Measurements from ENCODE around the gene SPDEF. TPM values are rescaled to one million over a fixed set of nuclear protein-coding genes. Genes with fewer than 3 reads are reported as not detected.

SPDEF gene
- total RNA-seq, 1 donor from 2014 or later: 0.65 TPM

DNA sequence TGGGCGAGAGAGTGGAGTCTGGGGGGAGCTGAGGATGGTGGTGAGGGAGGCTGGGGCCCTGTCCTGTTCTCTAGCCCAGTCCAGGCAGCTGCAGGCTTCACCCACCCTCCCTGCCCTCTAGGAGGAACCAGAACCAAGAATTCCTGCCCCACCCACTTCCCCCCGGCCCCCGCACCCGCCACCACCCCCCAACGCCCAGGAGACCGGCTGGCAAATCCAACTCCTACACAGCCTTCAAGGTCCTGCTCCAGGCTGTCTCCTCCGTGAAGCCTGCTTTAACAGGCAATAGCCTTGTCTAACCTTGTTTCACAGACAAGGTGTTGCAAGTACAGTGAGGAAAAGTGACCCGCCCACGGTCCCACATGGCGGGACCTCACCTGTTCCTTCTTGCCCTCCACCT is 2.4 kb downstream of the SPDEF start:
- DNase-seq (ENCODE audit: low spot score, unreplicated experiment): no peak
- Mint-ChIP-seq H3K4me1 (ENCODE audit: low read depth) (peaks cover 13% of the 10 kb centered on the region), H3K36me3 (ENCODE audit: insufficient read depth) (no peaks in the 10 kb centered on the region), H3K4me3 (ENCODE audit: low read depth) (no peak overlapping the region), H3K9me3 (ENCODE audit: low read depth) (no peaks in the 10 kb centered on the region), H3K27me3 (peaks cover 25% of the 10 kb centered on the region), H3K27ac (no peak overlapping the region)
- TF ChIP-seq CTCF (IDR thresholded peaks at IDR 0.05; ENCODE audit: unreplicated experiment): no peak

DNA sequence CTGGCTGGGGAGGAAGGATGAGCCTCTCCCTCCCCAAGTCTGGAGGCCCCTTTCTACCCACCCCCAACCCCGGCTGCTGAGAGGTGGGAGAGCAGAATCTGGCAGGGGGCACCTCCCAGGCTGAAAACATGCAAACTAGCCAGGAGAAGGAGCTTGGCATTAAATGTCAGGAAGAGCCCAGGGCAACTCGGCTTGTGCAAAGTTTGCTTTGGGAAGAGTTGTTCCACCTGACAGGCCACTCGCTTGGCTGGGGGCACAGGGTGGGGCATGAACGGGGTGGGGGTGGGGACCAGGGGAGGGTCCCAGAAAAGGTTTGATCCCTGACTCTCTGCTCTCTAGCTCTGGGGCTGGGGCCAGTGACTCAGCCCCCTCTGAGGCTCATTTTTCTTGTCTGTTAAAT is 3.0 kb downstream of the SPDEF start:
- H3K4me3 Mint-ChIP-seq (ENCODE audit: low read depth): no peak overlapping the region
- no peak for TF ChIP-seq CTCF (IDR thresholded peaks at IDR 0.05; ENCODE audit: unreplicated experiment)
- H3K9me3 Mint-ChIP-seq (ENCODE audit: low read depth): no peaks in the 10 kb centered on the region
- H3K36me3 Mint-ChIP-seq (ENCODE audit: insufficient read depth): no peaks in the 10 kb centered on the region
- peaks cover 14% of the 10 kb centered on the region for H3K4me1 Mint-ChIP-seq (ENCODE audit: low read depth)
- peaks cover 31% of the 10 kb centered on the region for H3K27me3 Mint-ChIP-seq
- no peak overlapping the region for H3K27ac Mint-ChIP-seq
- no peak for DNase-seq (ENCODE audit: low spot score, unreplicated experiment)

DNA sequence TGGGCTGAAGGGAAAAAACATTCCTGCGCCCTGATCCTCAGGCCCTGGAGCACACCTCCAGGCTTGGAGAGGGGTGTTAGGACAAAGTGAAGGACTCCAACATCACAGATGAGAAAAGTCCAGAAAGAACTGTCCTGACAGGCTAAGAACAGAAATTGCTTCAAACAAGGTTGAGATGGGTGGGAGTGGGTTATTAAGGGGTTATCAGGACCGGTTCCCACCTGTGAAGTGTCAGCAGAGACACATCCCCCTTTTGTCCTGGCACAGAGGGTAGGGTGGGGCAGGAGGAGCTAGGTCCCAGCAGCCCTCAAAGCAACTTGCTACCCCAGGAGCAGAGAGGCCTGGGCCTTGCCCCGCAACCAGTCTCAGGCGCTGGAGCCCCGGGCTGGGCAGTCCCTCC is 3.5 kb downstream of the SPDEF start:
- H3K4me3 Mint-ChIP-seq (ENCODE audit: low read depth): no peak overlapping the region

GRCh38 chr6:34551720-34552119 is 4.4 kb downstream of the SPDEF start:
- no peak for DNase-seq (ENCODE audit: low spot score, unreplicated experiment)
- Mint-ChIP-seq H3K27ac (peak overlapping the region; percentile 3), H3K4me1 (ENCODE audit: low read depth) (peaks cover 15% of the 10 kb centered on the region), H3K36me3 (ENCODE audit: insufficient read depth) (no peaks in the 10 kb centered on the region), H3K27me3 (peaks cover 33% of the 10 kb centered on the region), H3K4me3 (ENCODE audit: low read depth) (no peak overlapping the region), H3K9me3 (ENCODE audit: low read depth) (no peaks in the 10 kb centered on the region)
- no peak for TF ChIP-seq CTCF (IDR thresholded peaks at IDR 0.05; ENCODE audit: unreplicated experiment)

More for the DNA sequence above, 3.5 kb downstream of the SPDEF start:
- no peak for TF ChIP-seq CTCF (IDR thresholded peaks at IDR 0.05; ENCODE audit: unreplicated experiment)
- DNase-seq (ENCODE audit: low spot score, unreplicated experiment): no peak
- H3K27ac Mint-ChIP-seq: no peak overlapping the region
- H3K36me3 Mint-ChIP-seq (ENCODE audit: insufficient read depth): no peaks in the 10 kb centered on the region
- H3K9me3 Mint-ChIP-seq (ENCODE audit: low read depth): no peaks in the 10 kb centered on the region
- H3K27me3 Mint-ChIP-seq: peaks cover 34% of the 10 kb centered on the region
- peaks cover 17% of the 10 kb centered on the region for H3K4me1 Mint-ChIP-seq (ENCODE audit: low read depth)

GRCh38 chr6:34549804-34550202 is 6.3 kb downstream of the SPDEF start:
- Mint-ChIP-seq H3K27ac (peak overlapping the region; percentile 40), H3K27me3 (peaks cover 39% of the 10 kb centered on the region), H3K36me3 (ENCODE audit: insufficient read depth) (no peaks in the 10 kb centered on the region), H3K9me3 (ENCODE audit: low read depth) (no peaks in the 10 kb centered on the region), H3K4me1 (ENCODE audit: low read depth) (peaks cover 10% of the 10 kb centered on the region), H3K4me3 (ENCODE audit: low read depth) (no peak overlapping the region)
- no peak for TF ChIP-seq CTCF (IDR thresholded peaks at IDR 0.05; ENCODE audit: unreplicated experiment)
- no peak for DNase-seq (ENCODE audit: low spot score, unreplicated experiment)
